GM19351 (cell line): ENCODE results near the gene UNCX.

Experiments
- ATAC-seq: cut with Tn5 transposase; IDR thresholded peaks from one replicate; pipeline ENCODE4 v1.9.1; 2021; ENCODE audit warnings: mild to moderate bottlenecking, moderate library complexity; ENCODE audit not compliant: unreplicated experiment

The UNCX gene

DNA sequence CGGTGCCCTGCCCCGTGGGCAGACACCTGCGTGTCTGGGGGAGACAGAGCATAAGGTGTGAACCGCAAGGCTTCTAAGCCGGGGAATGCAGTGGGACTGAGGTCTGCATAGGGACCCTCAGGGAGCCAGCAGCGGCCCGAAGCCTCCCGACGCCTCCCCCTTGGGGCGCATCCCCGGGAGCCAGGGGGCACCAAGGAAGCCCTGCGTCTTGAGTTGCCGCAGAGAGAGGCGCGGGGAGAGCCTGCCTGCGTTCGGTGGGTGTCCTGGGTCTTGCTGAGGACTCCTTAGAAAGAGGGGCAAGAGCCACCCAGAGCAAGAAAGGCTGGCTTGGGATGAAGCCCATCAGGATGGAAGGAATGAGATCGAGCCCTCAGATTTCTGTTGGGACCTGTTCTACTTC, 18.2 kb upstream of the UNCX start:
- ATAC-seq: no peak

DNA sequence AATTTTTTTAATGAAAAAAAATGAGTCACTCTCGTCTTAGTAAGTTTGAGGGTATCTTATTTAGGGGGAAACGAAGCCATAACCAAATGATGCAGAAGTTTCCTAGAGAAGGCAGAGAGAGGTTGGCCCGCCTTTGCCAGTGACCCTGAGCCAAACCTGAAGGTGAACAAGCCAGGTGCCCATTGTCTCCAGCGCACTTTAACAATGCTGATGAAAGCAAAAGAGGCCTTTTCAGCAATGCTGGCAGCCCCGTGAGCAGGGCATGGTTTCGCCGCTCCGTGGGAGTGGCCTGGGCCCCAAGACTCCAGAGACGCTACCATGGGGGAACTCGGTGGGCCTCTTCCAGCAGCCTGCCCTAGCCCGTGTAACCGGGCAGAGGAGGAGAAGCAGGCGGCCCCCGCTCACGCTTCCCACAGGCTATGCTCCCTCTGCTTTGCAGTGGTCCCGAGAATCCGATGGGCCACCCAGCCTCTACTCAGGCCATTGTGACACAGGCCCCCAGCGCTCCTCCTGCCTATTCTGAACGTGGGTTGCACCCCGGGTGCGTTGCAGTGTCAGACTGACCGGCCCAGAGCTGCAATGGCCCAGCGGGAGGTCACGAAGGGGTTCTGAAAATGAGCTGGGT, 14.0 kb upstream of the UNCX start:
- ATAC-seq: no peak

DNA sequence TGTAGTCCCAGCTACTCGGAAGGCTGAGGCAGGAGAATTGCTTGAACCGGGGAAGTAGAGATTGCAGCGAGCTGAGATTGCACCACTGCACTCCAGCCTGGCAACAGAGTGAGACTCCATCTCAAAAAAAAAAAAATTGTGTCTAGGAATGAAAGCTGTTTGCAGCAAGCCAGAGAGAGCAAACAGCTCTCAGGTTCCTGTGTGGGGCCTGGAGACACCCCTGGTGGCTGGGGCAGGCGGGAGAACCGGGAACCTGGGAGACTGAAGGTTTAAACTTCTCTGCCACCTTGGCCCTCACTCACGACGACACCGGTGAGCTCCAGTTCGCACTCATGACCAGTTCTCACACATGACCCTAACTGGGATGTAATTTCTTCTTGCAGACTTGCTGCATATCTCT, 13.2 kb upstream of the UNCX start:
- no peak for ATAC-seq

DNA sequence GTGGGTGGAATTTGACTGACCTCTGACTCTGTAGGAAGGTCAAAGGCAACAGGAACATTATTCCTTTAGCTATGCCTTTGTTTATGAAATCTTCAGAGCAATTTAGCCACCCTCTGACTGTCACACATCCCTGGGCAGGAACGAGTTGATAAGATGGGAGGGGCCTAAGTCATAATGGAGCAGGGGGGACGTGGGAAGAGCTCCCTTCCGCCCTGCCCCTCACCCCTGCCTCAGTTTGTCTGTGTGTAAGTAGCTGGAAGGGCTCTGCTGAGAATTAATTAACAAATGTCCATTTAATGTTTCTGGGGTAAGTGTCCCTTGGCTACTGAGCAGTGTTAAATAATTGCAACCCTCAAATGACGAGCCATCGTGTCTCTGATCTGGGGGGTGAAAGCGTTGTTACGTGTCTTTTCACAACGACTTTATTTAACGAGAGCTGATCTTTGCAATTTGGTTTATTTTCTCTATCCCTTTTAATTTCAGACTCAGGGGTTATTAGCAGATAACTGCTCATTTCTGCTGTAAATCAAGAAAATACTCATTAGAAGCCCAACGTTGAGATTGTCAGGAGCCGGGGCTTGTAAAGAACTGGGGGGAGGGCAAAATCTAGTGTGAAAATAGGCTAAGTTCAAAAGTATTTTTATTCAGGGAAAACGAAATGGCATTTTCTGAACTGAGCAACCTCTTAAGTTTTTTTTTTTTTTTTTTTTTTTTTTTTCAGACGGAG, 12.5 kb upstream of the UNCX start:
- no peak for ATAC-seq

DNA sequence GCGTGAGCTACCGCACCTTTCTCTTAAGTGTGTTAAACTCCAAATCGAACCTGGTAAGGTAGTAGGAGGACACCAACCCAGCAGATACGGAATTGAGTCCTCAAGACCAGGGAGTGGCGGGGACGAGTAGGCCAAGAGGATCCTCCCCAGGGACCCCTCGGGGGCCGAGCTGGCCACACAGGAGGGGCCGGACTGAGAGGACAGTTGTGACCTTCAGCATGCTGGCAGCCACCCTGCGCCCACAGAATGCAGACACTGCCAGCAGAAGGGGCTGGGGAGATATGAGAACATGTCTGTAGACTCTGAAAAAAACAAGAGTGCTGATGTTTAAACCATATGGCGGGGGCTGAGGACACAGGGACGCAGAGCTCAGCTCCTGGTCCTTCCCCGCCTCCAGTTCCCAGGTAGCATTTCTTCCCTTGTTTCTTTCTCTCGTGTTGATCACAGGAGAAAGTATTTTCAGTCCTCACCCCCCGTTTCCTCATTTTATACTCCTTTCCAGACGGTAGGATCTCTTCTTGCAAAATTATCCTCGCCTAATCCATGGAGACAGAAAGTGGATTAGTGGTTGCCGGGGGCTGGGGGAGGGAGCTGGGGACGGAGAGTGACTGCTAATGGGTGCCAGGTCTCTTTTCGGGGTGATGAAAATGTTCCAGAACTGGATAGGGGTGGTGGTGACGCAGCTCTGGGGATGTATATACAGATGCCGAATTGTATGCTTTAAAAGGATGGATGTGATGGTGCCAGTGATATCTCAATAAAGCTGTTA, 11.5 kb upstream of the UNCX start:
- ATAC-seq: no peak

DNA sequence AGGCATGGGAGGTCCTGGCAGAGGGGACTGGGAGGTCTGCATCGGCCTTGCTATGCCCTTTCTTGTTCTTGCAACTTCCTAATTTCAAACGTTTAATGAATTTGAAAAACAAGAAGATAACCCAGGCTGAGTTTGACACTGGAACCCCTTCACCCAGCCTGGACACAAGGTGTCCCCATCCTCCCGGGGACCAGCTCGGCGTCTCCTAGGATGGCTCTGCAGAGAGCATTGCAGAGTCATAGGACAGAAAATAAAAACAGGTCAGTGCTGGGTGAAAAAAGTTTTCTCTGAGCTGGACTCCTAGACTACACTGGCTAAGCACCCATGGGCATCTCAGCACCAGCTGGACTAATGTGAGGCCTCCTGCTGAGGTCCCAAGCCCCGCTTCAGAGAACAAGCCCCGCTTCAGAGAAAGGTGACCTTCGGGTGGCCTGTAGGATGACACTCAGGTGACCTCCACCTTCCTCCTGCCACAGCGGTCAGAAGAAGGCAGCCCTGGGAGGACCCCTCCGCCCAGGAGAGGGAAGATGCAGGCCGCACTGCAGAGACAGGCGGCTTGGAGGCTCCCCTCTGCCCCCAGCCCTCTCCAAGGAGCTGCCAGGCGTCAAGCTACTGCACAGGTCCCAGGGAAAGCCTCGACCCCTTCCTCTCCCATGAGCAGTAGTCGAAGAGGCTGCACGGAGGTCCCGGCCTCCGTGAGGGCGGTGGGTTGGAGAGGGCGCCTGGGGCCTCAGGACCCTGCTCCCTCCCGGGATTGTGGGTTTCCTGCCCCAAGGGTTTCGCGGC, 9.3 kb upstream of the UNCX start:
- no peak for ATAC-seq

DNA sequence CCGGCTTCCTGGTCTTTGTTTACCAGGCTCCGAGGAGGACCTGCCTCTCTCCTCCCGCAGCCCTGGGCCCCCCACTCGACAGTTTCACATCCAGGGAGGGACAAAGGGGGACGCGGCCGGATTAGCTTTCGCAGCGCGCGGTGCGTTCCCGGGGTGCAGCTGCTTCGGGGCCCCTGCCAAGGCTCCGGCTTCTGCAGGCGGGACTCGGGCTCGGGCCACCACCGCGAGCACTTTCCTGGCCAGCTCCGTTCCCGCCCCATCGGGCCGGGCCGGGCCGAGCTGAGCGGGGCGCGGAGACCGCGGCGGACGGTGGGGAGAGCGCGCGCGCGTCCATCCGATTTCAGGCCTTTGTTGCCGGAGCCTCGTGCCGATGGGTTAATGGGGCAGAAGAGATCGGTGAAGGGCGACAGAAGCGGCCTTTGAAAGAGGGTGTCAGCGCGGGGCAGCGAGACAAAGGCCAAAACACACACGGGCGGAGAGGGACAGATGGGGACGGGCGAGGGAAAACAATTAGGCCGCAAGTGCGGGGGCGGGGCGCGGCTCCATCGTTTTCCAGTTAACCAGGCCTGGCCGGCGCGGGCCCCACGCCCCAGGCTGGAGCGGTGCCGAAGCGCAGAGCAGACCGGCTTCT, 8.5 kb upstream of the UNCX start:
- ATAC-seq: no peak

DNA sequence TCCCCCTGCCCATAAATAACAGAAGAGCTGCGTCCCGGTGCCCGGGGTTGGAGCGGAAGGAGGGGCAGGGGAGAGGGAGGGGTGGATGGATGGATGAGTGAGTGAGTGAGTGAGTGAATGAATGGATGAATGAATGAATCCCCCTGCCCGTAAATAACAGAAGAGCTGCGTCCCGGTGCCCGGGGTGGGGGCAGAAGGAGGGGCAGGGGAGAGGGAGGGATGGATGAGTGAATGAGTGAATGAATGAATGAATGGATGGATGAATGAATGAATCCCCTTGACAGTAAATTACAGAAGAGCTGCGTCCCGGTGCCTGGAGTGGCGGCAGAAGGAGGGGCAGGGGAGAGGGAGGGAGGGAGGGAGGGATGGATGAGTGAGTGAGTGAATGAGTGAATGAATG, 7.6 kb upstream of the UNCX start:
- ATAC-seq: no peak

DNA sequence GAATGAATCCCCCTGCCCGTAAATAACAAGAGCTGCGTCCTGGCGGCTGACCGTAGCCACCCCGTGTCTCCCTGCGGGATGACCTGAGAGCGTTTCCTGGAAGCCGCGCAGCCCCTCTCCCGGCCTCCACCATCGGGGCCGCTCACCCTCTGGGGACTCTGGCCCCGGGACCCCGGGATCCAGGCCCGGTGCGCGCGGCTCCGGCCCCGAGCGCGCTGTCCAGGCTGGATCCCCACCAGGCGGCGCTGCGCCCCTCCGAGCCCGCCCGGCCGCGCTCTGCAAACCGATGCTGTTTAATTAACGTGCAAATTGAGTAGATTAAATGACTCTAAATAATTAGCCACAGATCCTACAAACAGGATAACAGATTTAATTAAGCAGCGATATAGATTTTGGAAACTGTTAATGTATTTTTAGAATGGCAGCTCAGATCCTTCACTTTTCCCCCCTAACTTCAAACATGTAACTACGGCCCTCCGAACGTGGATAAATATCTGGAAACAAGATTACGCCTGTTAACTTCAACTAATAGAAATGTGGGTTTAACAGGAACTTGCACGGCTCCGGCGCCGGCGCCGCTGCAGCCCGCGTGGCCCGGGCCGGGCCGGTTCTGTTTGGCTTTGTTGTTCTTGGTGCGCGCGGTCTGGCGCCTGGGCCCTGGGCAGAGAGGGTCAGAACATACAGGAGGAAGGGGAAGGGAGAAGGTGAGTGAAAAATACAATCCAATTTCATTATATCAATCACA, 7.1 kb upstream of the UNCX start:
- no peak for ATAC-seq

DNA sequence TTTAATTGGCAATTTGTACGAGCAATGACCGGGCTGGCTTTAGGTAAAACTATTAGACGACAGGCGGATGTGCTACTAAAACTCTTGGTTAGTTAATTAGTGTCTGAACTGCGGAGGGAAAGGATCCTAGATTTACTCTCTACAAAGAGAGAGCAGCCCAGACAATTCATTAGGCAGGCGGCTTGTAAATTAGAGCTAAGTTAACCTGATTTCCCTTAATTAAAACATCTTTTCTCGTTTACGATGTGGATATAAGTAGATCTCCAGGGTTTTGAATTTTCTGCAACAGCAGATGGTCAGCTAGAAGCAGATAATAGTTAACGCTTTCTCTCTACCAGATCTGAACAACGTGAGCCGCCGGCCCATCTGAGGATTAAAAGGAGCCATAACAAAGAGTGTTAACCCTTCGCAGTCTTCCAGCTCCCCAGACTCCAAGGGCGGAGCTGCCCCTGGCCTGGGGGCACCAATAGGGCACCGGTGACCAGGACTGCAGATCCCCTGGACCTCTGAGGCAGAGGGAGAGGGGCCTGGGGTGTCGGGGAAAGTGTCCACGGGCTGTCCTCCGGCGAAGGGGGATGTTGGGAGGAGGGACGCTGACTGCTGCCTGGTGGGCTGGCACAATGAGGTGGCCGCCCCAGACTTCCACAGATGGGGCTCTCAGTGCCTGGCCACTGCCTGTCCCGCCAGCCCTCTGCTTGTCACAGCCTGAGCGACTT, 6.3 kb upstream of the UNCX start:
- no peak for ATAC-seq

DNA sequence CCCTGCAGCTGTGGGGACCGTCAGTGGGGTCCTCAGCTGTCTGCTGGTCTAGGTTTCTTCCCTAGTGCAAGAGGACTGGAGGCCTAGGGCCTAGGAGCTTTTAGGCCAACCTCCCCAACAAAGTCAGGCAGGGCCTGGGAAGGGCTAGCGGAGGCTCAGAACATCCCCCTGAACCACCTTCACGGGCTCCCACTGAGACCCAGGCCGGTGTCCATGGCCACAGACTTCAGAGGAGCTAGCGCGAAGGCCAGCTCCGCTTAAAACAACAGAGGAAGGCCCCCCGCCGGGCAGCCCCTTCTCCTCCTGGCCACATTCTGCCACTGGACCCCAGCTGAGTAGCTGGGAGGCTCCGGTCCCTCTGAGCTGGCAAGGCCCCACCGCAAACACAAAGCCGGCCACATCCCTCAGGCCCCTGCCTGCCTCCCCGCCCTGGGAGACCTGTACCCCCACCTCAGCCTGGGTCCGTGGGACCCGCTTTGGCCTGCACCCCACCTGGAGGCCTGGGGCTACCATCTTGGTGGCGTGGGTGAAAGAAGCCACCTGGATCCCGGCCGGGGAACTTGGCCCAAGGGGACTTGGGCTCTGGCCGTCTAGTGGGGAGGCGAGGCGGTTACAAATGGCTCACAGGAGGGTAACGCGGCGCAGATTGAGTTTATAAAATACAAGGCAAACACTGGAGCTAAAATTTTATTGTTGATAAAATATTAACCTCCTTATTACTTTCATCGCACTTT, 5.4 kb upstream of the UNCX start:
- ATAC-seq: no peak

DNA sequence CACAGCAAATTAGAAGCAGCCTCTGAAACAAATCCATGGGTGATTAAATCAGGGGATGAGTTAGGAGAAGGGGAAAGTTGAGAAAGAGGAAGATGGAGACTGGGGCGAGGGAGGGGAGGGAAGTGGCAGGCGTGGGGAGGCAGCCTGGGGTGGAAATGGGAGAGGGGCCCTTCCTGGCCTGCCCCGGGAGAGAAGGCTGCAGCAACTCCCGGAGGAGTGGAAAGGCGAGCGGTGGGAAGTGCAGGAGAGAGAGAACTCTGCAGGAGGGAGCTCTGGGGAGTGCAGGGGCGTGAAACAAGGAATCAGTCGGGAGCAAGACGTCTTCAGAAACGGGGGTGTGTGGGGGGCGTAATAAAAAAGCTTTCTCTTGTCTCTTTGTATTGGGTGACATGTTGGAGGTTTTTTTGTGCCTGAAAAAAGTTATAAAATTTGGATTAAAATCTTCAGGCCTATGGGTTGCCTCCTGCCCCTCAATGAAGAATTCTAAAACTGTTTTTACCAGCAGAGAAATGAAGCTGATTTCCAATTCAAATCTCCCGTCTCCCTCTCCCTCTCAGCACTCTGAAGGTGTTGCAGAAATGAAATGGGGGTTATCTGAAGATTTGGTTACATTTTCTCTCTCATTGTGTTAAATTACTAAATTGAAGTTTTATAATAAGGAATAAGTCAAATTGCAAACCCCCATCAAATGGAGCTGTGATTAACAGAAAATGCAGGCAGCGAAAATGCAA, 4.7 kb upstream of the UNCX start:
- ATAC-seq: no peak

DNA sequence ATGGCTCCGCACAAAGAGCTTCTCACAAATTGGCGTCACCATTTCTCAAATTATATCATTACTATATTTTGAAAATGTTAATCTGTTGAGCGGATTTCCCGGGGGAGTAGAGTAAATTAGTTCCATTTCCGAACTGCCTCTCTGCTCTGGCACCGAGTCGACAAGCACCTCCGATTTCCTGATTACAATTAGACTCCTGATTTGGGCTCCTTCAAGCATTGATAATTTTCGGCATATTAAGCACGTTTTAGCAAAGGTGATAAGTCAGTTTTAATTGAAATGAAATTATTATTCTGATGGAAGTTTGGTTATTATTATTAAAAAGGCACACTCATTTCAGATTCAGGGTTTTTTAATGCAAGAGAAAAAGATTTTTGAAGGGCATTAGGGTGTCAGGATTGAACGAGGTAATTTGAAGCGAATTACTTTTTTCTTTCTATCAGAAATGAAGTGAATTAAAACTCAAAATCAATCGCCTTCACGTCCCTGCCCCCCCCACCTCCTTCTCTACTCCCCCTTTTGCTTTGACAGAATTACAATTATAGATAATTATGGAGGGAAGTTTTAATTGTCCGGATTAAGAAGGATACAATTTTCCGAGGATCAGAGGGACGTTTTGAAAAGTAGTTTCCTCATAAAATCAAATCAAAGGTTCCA, 4.0 kb upstream of the UNCX start:
- no peak for ATAC-seq

DNA sequence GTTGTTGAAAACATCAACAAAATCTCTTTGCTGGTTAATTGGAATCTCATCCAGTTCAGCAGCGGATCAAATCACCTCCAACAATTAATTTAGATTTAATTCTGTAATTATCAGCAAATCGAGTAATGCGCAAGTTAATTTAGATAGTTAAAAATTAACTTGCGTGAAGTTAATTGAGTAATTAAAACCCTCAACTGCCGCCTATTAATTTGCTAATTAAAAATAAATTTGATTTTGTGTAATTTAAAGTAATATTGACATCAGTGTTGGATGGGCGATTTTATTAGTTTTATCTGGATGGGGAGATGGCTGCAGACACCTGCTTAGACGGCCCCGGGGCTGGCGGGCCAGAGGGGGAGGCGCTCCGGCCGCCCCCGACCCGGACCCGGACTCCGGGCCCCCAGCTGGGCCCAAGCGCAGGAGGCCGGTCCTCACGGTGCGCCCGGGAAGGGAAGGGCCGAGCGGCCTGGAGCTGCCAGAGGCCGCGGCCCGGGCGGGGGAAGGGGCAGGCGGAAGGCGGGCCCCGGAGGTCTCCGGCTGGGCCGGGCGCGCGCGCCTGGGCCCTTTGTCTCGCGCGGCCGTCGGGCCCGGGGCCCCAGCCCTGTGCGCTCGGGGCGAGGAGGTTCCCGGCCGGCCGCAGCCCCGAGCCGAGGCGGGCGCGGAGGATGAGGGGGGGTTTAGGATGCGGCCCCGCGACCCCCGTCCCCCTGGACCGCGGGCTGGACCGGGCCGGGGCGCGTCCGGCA, 3.3 kb upstream of the UNCX start:
- no peak for ATAC-seq

DNA sequence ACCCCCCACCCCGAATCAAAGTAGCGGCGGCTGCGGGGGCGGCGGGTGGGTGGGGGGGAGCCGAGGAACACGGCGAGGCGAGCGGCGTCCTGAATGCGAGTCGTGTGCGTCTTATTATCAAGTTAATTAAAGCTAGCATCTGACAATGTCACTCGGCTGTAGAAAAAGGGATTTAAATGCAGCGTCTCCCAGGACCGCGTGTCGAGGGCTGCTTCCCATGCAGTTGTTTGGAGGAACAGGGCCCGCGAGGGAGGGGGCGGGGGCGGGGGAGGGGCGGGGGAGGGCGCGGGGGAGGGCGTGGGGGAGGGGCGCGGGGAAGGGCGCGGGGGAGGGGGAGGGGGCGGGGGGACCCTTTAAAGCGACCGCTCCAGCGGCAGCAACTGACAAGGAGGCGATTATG, 2.7 kb upstream of the UNCX start:
- no peak for ATAC-seq

DNA sequence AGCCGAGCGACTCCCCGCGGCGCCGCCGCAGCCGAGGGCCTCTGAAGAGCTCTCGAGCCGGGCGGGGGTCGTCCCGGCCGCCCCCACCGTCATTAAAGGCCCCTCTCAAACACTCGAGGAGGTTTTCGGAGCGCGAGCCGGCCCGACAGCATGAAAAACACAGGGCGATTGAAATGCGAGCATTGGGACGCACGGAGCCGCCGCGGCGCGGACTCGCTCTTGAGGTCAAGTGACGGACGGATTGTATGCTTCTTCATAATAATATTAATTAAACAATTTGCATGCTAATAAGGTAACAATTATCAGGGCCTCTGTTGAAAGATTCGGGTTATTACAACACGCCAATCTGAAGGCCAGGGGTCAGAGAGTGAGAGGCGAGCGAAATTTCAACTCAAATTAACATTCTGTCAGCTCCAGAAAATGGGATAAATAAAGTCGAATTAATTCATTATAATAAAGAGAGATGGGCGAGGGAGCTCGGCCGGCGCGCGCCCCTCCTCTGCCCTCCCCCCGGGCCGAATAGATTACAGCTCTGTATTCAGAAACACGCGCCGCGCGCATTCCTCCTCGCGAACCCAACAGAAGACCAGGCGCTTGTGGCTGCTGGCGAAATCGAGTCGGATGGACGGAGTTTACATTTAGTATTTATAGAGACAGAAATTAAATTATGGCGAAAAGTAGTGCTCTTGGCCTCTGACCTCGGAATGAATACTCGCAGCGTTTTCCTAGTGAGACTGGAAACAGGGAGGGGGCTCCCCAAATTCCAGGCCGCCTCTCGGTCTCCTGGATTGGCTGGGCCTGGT, 2.1 kb upstream of the UNCX start:
- ATAC-seq: no peak
